ENCODE data around the gene WDR6.

DNA sequence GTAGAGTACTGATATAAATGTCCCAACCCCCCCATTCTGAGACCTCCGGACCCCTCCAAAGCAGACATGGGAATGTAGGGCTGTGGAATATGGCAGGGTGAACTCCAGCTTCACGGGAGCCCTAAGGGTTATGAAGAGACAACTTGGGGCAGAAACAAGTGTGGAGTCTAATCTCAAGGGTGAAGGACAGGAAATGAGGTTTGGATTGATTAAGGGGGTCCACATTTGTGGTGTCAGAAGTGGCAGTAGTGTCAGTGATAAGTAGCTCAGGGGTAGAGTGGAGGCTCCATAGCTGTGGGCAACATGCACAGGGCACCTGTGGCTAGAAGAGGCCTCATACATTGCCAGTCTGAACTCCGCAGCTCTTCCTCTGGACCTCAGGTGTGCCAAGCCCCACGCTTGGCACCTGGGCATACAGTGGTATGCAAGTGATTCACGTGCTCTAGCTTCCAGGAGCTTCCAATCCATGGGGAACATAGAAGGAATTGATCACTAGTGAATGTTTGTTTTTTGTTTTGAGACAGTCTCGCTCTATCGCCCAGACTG lies 21.3 kb upstream of the WDR6 start:
- TF ChIP-seq POLR2A (IDR thresholded peaks at IDR 0.05), result no peak
- TF ChIP-seq CTCF (IDR thresholded peaks at IDR 0.05), result no peak

Data from body of pancreas (tissue), 4 donors.